ENCODE results near the gene PTGS2.

DNA sequence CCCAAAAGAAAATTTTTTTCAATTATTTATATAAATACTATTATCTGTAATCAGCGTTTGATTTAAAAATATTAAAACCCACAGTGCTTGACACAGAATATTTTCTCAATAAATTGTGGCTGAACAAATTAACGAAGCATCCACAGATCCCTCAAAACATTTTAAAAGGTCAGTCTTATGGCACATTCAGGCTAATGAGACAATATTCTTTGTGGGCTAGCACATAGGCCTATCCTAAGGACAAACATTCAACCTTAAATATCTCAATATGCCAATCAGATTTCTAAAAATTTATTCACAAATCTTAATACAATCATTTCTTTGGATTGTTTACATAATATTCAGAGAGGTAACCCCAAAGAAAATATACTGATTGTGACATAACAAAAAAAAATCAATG lies 8.1 kb downstream of the PTGS2 start:
- TF ChIP-seq, protein P1, sequence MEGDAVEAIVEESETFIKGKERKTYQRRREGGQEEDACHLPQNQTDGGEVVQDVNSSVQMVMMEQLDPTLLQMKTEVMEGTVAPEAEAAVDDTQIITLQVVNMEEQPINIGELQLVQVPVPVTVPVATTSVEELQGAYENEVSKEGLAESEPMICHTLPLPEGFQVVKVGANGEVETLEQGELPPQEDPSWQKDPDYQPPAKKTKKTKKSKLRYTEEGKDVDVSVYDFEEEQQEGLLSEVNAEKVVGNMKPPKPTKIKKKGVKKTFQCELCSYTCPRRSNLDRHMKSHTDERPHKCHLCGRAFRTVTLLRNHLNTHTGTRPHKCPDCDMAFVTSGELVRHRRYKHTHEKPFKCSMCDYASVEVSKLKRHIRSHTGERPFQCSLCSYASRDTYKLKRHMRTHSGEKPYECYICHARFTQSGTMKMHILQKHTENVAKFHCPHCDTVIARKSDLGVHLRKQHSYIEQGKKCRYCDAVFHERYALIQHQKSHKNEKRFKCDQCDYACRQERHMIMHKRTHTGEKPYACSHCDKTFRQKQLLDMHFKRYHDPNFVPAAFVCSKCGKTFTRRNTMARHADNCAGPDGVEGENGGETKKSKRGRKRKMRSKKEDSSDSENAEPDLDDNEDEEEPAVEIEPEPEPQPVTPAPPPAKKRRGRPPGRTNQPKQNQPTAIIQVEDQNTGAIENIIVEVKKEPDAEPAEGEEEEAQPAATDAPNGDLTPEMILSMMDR (IDR thresholded peaks at IDR 0.05) = no peak
- TF ChIP-seq POLR2A (IDR thresholded peaks at IDR 0.05) = no peak

All from vagina (tissue), 2 donors.